GM19463 (cell line): Measurements from ENCODE around the gene DIPK1C.

Source experiments
- ATAC-seq: cut with Tn5 transposase; IDR thresholded peaks from one replicate; pipeline ENCODE4 v1.9.1; 2021; ENCODE audit warnings: mild to moderate bottlenecking, moderate library complexity; ENCODE audit not compliant: unreplicated experiment

DIPK1C gene

DNA sequence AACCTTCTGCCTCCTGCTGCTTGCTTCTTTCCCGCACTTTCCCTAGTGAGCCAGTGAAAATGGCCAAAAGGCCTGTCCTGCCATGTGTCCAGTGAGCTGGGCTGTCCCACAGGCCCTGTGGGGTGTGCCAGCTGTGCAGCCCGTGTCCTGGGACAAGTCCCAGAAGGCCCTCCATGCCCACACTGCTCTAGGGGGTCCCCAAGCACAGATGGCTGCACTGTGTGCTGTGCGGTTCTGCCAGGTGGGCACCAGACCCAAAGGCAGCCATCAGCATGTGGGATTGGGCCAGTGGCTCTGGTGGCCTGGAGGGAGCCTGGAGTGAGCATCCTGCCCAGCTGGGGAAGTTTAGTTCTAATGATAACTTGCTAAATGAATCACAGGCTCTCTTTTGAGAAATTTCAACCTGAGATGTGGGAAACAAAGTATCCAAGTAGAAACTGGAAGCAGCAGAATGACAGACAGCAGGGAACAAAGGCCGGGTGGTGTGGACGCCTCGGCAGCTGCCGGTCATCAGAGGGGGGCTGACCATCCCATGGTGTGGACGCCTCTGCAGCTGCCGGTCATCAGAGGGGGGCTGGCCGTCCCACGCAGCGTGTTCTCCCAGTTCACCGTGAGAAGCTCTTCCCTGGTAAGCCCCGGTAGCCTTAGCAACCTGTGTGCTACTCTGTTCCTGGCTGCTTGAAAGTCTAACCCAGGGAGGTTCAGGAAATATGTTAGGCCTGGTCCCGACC, 29.2 kb upstream of the DIPK1C start:
- no peak for ATAC-seq

- ATAC-seq: no peak
These were observed 25.6 kb upstream of the DIPK1C start for GRCh38 chr18:74482697-74483096.

GRCh38 chr18:74480149-74480651, 23.1 kb upstream of the DIPK1C start:
- no peak for ATAC-seq

GRCh38 chr18:74479486-74480148, 22.5 kb upstream of the DIPK1C start:
- ATAC-seq: no peak

GRCh38 chr18:74478880-74479279, 21.8 kb upstream of the DIPK1C start:
- no peak for ATAC-seq

- no peak for ATAC-seq
These were observed 21.2 kb upstream of the DIPK1C start for GRCh38 chr18:74478316-74478715.

- no peak for ATAC-seq
These were observed 20.7 kb upstream of the DIPK1C start for GRCh38 chr18:74477771-74478170.

GRCh38 chr18:74476140-74476539, 19.0 kb upstream of the DIPK1C start:
- no peak for ATAC-seq

DNA sequence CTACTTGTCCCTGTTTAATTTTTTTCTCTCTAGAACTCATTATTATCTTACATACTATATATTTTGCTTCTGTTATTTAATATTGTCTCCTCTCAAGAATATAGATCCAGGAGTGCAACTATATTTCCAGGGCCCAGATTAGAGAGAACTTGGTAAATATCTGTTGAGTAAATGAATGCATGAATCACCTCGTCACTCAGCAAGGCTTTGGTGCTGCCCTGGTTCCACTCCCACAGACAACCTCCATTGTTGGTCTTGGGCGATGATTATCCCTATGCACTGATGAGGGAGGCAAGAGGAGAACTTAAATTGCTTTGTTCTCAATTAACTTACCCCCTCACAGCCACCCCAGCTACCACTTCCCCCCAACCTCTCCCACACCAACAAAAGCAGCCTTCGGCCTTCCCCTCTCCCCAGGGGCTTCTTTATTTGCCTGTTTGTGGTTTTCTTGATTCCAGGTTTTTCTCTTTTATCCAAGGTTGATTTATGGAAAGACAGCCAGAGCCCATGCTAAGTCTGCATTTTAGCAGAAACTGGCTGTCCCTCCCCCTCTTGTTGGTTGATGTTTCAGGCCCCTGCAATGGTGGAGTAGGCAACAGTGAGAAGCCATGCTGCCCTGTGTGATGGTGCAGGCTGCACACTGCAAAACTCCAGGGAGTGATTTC, 17.0 kb upstream of the DIPK1C start:
- ATAC-seq: no peak

- no peak for ATAC-seq
These were observed 15.2 kb upstream of the DIPK1C start for GRCh38 chr18:74472312-74472711.

DNA sequence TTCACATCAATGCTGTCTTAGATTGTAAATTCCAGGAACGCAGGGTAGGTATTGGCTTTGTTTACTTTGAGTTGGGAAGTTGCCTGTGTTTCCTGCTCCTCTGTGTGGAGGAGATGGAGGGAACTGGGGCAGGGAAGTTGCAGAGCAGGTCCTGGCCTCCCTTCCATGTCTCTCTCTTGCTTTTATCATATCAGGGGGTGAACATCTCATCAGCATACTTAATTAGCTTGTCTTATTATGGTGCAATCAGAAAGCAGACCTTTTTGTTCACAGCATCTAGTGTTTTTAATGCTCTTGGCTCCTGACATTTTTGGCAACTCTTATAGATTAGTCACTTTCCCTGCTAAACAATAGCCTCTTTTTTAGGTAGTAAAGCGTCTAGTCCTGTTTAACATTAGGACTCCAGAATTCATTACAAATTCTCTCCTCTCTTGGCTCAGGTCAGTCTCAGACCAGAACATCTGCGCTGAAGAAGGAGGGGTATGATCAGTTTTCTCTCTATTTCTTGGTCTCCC, 11.5 kb upstream of the DIPK1C start:
- no peak for ATAC-seq

GRCh38 chr18:74465775-74466174, 8.7 kb upstream of the DIPK1C start:
- no peak for ATAC-seq

GRCh38 chr18:74463983-74464382, 6.9 kb upstream of the DIPK1C start:
- ATAC-seq: no peak

DNA sequence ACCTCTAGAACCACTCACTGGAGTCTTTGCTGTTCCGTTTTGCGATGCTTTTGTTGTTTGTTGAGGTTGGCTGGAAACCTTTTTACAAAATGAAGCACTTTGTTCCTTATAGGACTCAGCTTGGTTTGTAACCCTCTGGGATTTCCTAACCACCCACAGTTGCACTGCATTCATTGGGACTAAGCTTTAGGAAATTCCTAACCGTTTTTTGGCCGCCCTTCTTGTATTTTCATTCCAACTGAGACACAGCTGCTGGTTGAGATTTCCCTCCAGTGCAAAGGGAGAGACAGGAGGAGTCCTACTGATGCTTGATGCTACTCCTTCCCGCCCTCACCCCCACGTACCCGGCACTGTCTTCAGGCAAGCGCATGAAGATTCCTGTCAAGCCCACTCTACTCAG, 6.1 kb upstream of the DIPK1C start:
- no peak for ATAC-seq

- no peak for ATAC-seq
These were observed 3.7 kb upstream of the DIPK1C start for GRCh38 chr18:74460825-74461224.

GRCh38 chr18:74459889-74460288, 2.8 kb upstream of the DIPK1C start:
- no peak for ATAC-seq

DNA sequence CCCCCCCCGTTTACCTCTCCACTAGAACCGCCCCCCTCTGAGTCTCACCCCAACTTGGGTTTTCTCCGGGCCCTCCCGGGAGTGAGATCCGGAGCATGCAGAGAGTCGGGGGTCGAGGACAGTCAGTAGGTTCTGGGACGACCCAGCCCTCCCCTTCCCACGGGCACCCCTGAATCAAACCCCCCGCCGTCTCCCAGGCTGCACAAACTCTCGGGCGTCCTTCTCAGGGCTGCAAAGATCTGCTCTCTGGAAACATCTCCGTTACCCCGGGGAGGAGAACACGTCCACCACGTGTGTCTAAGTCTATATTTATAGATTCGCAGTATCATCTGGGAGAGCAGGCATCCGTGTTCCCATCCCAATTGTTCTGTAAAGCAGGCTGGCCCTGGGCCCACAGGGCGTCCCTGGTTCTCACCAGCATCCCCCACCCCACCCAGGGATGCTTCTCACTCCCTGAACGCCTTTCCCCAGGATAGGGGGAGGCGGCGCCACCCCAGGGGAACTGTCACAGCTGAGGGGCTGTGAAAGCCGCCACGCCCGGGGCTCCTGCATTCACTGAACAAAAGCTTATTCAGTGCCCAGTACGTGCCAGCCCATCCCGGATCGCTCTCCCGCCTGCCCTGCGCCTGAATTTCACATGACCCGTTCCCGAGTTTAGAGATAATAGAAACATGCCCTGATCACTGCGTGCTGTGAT, 765 bp upstream of the DIPK1C start:
- no peak for ATAC-seq

DNA sequence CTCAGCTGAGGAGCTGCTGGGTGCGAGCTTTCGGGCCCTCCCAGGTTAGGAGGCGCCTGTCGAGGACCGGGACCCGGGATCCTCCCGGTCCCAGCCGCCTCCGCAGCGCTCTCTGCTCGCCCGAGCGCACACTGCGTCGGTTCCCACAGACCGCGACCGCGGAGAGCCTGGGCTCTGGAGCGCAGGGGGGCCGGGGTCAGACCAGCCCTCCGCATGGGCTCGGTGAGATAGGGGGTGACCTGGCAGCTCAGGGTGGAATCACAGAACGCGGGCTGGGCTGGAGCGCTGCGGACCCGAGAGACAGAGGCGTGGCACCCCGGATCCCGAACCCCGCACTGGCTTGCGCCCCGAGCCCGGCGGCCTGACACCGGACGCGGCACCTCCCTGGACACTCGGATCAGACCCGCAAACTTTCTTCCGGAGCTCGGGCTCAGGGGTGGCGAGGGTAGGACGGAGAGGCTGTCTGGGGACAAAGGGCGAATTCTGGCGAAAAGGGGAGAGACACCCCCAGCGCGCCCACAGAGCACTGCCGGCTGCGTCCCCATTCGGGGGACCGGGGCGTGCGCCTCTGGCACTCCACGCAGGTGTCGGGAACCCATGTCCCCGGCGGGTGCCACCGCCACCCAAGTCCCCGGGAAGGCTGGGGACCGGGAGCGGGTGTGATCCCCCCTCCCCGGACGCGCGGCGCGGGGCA, 612 bp downstream of the DIPK1C start:
- ATAC-seq: no peak

- ATAC-seq: no peak
These were observed 1.1 kb downstream of the DIPK1C start for GRCh38 chr18:74456017-74456348.

GRCh38 chr18:74455386-74455785, 1.7 kb downstream of the DIPK1C start:
- ATAC-seq: no peak

DNA sequence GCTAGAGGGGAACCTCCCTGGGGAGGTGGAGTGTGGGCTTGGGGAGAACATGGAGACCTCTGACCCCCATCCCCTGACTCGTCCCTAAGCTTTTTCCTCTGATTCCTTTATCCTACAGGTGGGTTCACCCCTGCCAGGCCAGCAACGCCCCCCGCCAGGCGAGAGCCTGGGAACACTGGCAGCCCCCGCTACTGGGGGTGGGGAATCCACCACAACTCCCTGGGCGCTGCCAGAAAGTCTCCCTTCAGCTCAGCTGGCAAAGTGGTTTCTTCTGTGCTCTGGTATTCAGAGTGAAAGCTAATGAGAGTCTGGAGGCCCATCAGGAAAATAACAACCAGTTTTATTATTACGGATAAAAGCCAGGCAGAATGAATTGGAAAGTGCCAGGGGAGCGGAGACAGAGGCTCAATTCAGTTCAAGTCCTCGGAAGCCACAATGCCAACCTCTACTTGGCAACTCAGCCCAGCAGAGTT, 2.8 kb downstream of the DIPK1C start:
- no peak for ATAC-seq
